AML-193 (cell line): ENCODE data around the gene NFKB1.
"Not testable (repeated sequence)": the region's sequence is repeated elsewhere in the genome, so short reads cannot be mapped to it uniquely, and the experiment has no call there.

Source experiments
- DNase-seq, 2 experiments: peaks; one replicate each; lab custom pipeline; 2025; lab: John Stamatoyannopoulos, UW

The NFKB1 gene, protein sequence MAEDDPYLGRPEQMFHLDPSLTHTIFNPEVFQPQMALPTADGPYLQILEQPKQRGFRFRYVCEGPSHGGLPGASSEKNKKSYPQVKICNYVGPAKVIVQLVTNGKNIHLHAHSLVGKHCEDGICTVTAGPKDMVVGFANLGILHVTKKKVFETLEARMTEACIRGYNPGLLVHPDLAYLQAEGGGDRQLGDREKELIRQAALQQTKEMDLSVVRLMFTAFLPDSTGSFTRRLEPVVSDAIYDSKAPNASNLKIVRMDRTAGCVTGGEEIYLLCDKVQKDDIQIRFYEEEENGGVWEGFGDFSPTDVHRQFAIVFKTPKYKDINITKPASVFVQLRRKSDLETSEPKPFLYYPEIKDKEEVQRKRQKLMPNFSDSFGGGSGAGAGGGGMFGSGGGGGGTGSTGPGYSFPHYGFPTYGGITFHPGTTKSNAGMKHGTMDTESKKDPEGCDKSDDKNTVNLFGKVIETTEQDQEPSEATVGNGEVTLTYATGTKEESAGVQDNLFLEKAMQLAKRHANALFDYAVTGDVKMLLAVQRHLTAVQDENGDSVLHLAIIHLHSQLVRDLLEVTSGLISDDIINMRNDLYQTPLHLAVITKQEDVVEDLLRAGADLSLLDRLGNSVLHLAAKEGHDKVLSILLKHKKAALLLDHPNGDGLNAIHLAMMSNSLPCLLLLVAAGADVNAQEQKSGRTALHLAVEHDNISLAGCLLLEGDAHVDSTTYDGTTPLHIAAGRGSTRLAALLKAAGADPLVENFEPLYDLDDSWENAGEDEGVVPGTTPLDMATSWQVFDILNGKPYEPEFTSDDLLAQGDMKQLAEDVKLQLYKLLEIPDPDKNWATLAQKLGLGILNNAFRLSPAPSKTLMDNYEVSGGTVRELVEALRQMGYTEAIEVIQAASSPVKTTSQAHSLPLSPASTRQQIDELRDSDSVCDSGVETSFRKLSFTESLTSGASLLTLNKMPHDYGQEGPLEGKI

GRCh38 chr4:102500696-102501446 lies at the start of gene NFKB1:
Gene NFKB1 (plus strand): TSS chr4:102501359. CDS start chr4:102525519, 24,160 bp downstream.
- DNase-seq: peak; percentile 67 to 79

- DNase-seq: no peak
These were observed 48.3 kb upstream of the NFKB1 start for GRCh38 chr4:102452854-102453253.

DNA sequence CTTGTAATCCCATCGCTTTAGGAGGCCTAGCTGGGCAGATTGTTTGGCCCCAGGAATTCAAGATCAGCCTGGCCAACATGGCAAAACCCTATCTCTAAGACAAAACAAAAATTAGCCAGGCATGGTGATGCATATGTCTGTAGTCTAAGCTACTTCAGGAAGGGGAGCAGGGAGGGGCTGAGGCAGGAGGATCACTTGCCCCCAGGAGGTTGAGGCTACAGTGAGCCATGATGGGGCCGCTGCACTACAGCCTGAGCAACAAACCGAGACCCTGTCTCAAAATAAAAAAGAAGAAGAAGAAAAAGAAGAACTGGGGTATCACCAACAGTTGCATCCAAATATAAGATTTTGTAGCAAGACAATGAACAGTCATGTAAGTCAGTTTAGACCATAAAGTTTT lies 47.3 kb upstream of the NFKB1 start:
- DNase-seq: no peak

- DNase-seq: peak; percentile 63
These were observed 46.9 kb upstream of the NFKB1 start for GRCh38 chr4:102454268-102454667.

GRCh38 chr4:102454981-102455685 lies 46.0 kb upstream of the NFKB1 start:
- DNase-seq: no peak

GRCh38 chr4:102455750-102456149 lies 45.4 kb upstream of the NFKB1 start:
- DNase-seq: no peak

GRCh38 chr4:102466298-102466697 lies 34.9 kb upstream of the NFKB1 start:
- DNase-seq: peak in 1 of 2 experiments; percentile 5

DNA sequence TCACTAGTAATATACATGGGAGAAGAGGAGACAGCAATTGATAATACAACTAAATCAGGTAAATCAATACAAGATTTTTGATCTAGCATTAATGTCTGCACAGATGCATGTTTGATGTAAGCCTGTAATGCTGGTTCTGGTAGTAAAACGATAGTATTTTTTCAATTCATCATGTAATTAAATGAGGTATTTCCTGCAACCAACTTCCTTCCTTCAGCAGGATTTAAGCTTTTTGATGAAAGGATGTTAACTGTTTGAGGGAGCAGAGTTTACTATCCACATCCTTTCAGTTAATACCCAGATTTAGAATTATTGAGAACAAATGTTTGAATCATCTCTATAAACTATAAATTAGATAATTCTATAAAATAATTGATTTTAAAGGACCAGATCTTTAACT lies 31.4 kb upstream of the NFKB1 start:
- DNase-seq: no peak

- no peak for DNase-seq
These were observed 28.6 kb upstream of the NFKB1 start for GRCh38 chr4:102472441-102473013.

DNA sequence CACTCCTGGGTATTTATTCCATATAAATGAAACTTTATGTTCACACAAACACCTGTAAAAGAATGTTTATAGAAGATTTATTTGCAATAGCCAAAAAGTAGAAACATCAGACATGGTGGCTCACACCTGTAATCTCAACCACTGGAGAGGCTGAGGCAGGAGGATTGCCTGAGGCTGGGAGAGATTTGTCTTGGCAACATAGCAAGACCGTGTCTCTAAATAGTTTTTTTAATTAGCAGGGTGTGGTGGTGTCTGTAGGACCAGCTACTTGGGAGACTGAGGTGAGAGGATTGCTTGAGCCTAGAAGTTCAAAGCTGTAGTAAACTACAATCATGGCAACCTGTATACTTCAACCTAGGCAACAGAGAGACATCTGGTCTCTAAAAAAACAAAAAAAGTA lies 27.7 kb upstream of the NFKB1 start:
- DNase-seq: no peak

- DNase-seq: no peak
These were observed 26.2 kb upstream of the NFKB1 start for GRCh38 chr4:102474736-102475504.

DNA sequence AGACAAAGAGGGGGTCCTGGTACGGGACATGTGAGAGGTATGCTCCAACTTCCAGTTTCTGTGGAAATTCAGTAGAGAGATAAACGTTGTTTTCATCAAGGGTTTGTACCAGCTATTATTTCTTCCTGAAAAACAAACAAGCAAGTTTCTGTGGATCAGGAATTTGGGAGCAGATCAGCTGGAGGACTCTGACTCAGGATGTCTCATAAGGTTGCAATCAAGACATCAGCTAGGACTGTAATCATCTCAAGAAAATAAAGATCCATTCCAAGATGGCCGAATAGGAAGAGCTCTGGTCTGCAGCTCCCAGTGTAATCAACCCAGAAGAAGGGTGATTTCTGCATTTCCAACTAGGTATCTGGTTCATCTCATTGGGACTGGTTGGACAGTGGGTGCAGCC lies 23.5 kb upstream of the NFKB1 start:
- no peak for DNase-seq

- DNase-seq: no peak
These were observed 23.0 kb upstream of the NFKB1 start for GRCh38 chr4:102478186-102478585.

GRCh38 chr4:102479832-102480231 lies 21.3 kb upstream of the NFKB1 start:
- DNase-seq: not testable (repeated sequence)

- no peak for DNase-seq
These were observed 18.0 kb upstream of the NFKB1 start for GRCh38 chr4:102483120-102483519.

GRCh38 chr4:102483990-102484692 lies 17.0 kb upstream of the NFKB1 start:
- not testable (repeated sequence) for DNase-seq

- no peak for DNase-seq
These were observed 8.5 kb upstream of the NFKB1 start for GRCh38 chr4:102492531-102493241.

DNA sequence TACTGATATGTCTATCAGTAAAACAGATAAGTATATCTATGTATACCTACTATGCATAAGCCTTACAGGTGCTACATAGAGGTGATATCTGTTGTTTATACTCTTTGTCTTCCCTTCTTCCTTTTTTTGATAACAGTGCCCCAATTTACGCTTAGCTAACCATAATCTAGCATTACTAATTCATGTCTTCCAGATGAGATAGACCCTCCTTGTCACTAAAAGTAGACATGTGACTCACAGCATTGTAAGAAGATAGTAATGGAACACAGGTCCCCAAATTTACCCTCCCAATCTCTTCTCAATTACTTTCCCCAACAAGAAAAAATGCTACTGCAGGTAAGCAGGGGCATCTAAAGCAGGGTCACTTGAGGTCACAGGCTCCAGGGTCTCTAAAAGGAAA lies 7.9 kb upstream of the NFKB1 start:
- DNase-seq: no peak

DNA sequence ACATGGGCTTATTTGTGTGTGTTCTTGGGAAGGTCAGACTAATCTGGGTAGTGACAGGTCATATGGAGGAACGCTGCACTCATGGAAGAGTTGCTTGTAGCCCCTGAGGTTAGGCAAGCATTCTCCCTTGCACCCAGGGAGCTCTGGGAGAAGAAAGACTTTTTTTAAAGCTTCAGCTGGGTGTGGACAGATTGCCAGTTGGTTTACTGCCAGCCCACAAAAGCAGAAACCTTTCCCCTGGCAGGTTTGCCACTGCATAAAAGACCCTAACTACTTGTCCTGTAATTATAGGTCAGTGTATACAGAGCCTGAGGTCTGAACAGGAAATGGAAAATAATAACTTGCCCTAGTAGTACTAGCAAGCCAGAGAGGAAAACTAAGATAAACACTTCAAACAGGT lies 7.4 kb upstream of the NFKB1 start:
- no peak for DNase-seq
